ENCODE data around the gene DTWD2. TPM values are rescaled to one million over a fixed set of nuclear protein-coding genes. Genes with fewer than 3 reads are reported as not detected.

Gene DTWD2
- polyA plus RNA-seq, 1 donor from 2014 or later: 3.3 TPM

DNA sequence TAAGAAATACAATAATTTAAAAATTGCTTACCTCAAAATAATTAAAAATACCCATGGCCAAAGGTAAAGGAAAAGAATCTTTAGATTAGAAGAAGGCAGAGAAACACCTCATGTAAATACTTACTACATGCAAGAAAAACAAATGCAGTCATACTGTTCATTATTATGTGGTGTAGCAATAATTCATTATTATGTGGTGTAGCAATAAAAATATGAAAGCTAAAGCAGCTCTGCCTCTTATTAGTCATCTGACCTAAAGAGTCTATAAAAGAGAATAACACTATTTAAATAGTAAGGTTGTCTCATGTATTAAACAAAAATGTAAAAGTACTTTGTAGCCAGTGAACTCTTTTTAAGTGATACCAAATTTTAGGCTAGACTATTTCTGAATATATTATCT, 6.6 kb downstream of the DTWD2 start:
- TF ChIP-seq, protein P1, sequence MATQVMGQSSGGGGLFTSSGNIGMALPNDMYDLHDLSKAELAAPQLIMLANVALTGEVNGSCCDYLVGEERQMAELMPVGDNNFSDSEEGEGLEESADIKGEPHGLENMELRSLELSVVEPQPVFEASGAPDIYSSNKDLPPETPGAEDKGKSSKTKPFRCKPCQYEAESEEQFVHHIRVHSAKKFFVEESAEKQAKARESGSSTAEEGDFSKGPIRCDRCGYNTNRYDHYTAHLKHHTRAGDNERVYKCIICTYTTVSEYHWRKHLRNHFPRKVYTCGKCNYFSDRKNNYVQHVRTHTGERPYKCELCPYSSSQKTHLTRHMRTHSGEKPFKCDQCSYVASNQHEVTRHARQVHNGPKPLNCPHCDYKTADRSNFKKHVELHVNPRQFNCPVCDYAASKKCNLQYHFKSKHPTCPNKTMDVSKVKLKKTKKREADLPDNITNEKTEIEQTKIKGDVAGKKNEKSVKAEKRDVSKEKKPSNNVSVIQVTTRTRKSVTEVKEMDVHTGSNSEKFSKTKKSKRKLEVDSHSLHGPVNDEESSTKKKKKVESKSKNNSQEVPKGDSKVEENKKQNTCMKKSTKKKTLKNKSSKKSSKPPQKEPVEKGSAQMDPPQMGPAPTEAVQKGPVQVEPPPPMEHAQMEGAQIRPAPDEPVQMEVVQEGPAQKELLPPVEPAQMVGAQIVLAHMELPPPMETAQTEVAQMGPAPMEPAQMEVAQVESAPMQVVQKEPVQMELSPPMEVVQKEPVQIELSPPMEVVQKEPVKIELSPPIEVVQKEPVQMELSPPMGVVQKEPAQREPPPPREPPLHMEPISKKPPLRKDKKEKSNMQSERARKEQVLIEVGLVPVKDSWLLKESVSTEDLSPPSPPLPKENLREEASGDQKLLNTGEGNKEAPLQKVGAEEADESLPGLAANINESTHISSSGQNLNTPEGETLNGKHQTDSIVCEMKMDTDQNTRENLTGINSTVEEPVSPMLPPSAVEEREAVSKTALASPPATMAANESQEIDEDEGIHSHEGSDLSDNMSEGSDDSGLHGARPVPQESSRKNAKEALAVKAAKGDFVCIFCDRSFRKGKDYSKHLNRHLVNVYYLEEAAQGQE (IDR thresholded peaks at IDR 0.05; ENCODE audit: borderline replicate concordance): no peak
- TF ChIP-seq, protein P2, sequence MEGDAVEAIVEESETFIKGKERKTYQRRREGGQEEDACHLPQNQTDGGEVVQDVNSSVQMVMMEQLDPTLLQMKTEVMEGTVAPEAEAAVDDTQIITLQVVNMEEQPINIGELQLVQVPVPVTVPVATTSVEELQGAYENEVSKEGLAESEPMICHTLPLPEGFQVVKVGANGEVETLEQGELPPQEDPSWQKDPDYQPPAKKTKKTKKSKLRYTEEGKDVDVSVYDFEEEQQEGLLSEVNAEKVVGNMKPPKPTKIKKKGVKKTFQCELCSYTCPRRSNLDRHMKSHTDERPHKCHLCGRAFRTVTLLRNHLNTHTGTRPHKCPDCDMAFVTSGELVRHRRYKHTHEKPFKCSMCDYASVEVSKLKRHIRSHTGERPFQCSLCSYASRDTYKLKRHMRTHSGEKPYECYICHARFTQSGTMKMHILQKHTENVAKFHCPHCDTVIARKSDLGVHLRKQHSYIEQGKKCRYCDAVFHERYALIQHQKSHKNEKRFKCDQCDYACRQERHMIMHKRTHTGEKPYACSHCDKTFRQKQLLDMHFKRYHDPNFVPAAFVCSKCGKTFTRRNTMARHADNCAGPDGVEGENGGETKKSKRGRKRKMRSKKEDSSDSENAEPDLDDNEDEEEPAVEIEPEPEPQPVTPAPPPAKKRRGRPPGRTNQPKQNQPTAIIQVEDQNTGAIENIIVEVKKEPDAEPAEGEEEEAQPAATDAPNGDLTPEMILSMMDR (IDR thresholded peaks at IDR 0.05; ENCODE audit: poor library complexity, severe bottlenecking): no peak
- TF ChIP-seq EZH2 (IDR thresholded peaks at IDR 0.05; ENCODE audit: borderline replicate concordance, insufficient read depth, low read length, poor library complexity, severe bottlenecking) (no peak), EP300 (conservative IDR thresholded peaks at IDR 0.05; ENCODE audit: poor library complexity, severe bottlenecking) (no peak), POLR2AphosphoS5 (IDR thresholded peaks at IDR 0.05) (no peak), MXI1 (conservative IDR thresholded peaks at IDR 0.05; ENCODE audit: poor library complexity, severe bottlenecking) (no peak), TAF1 (IDR thresholded peaks at IDR 0.05; ENCODE audit: low read depth) (no peak), RAD21 (conservative IDR thresholded peaks at IDR 0.05) (no peak), SMC3 (conservative IDR thresholded peaks at IDR 0.05; ENCODE audit: poor library complexity) (no peak)
- no peaks in the 10 kb centered on the region for H3K9me3 ChIP-seq (ENCODE audit: low read length)

DNA sequence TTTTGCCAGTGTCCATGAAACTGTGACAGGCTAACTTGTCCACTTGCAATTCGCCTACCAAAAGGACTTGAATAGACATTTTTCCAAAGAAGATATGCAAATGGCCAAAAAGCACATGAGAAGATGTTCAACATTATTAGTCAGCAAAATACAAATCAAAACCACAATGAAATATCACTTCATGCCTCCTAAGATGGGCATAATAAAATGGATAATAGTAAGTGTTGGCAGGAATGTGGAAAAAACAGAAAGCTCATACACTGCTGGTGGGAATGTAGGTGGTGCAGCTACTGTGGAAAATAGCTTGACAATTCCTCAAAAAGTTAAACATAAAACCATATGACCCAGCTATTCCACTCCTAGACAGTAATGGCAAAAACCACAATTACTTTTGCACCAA, 7.9 kb downstream of the DTWD2 start:
- no peaks in the 10 kb centered on the region for H3K36me3 ChIP-seq (ENCODE audit: insufficient read depth, low read length)
- H3K27me3 ChIP-seq (ENCODE audit: insufficient read depth, low read depth, low read length): no peaks in the 10 kb centered on the region
- no peaks in the 10 kb centered on the region for H3K9me3 ChIP-seq (ENCODE audit: low read length)
- no peaks in the 10 kb centered on the region for H3F3A ChIP-seq (ENCODE audit: insufficient read depth, low read length, poor library complexity, severe bottlenecking)
- no peaks in the 10 kb centered on the region for H3K79me2 ChIP-seq (replicated peaks; ENCODE audit: insufficient read depth, low read length)
- H3K9ac ChIP-seq (ENCODE audit: low read length): no peak overlapping the region
- no peak overlapping the region for H2AFZ ChIP-seq (ENCODE audit: low read depth, low read length)
- no peak overlapping the region for H3K27ac ChIP-seq (ENCODE audit: low read length)
- no peak overlapping the region for H3K4me3 ChIP-seq (ENCODE audit: low read length)
- TF ChIP-seq, protein P2 (IDR thresholded peaks at IDR 0.05; ENCODE audit: poor library complexity, severe bottlenecking): no peak
- TF ChIP-seq RAD21 (conservative IDR thresholded peaks at IDR 0.05) (no peak), POLR2AphosphoS5 (IDR thresholded peaks at IDR 0.05) (no peak), EP300 (conservative IDR thresholded peaks at IDR 0.05; ENCODE audit: poor library complexity, severe bottlenecking) (no peak), SMC3 (conservative IDR thresholded peaks at IDR 0.05; ENCODE audit: poor library complexity) (no peak), TAF1 (IDR thresholded peaks at IDR 0.05; ENCODE audit: low read depth) (no peak), EZH2 (IDR thresholded peaks at IDR 0.05; ENCODE audit: borderline replicate concordance, insufficient read depth, low read length, poor library complexity, severe bottlenecking) (no peak), MXI1 (conservative IDR thresholded peaks at IDR 0.05; ENCODE audit: poor library complexity, severe bottlenecking) (no peak)
- TF ChIP-seq, protein P1 (IDR thresholded peaks at IDR 0.05; ENCODE audit: borderline replicate concordance): no peak
- no peaks in the 10 kb centered on the region for H3K9me2 ChIP-seq (ENCODE audit: insufficient read depth, low read length)
- no peak overlapping the region for H3K4me2 ChIP-seq (ENCODE audit: low read length)
- no peaks in the 10 kb centered on the region for H4K20me1 ChIP-seq (ENCODE audit: insufficient read depth)

More for the DNA sequence above, 6.6 kb downstream of the DTWD2 start:
- H3K4me2 ChIP-seq (ENCODE audit: low read length): no peak overlapping the region
- no peaks in the 10 kb centered on the region for H3F3A ChIP-seq (ENCODE audit: insufficient read depth, low read length, poor library complexity, severe bottlenecking)
- no peaks in the 10 kb centered on the region for H3K27me3 ChIP-seq (ENCODE audit: insufficient read depth, low read depth, low read length)
- H3K9me2 ChIP-seq (ENCODE audit: insufficient read depth, low read length): no peaks in the 10 kb centered on the region
- H3K36me3 ChIP-seq (ENCODE audit: insufficient read depth, low read length): no peaks in the 10 kb centered on the region
- no peak overlapping the region for H3K4me3 ChIP-seq (ENCODE audit: low read length)
- no peak overlapping the region for H3K9ac ChIP-seq (ENCODE audit: low read length)
- no peak overlapping the region for H2AFZ ChIP-seq (ENCODE audit: low read depth, low read length)
- H4K20me1 ChIP-seq (ENCODE audit: insufficient read depth): no peaks in the 10 kb centered on the region
- H3K79me2 ChIP-seq (replicated peaks; ENCODE audit: insufficient read depth, low read length): peaks cover 2% of the 10 kb centered on the region
- no peak overlapping the region for H3K27ac ChIP-seq (ENCODE audit: low read length)

Measured in neural cell (in vitro differentiated cells).